Gastroesophageal sphincter (tissue), 3 donors: ENCODE results near the gene ERFL.

ENCODE experiments used
- POLR2A ChIP-seq, 2 donors: fragments of 450-650 bp; IDR thresholded peaks; one replicate each; pipeline ENCODE4 v1.6.1; 2017; ENCODE audit warnings: antibody characterized with exemption in 2 of 2, mild to moderate bottlenecking in 2 of 2, moderate library complexity in 1 of 2
- POLR2AphosphoS5 ChIP-seq: sonication (generic); formaldehyde crosslinking; IDR thresholded peaks from one replicate; pipeline ENCODE4 v1.6.1; 2017; ENCODE audit warnings: antibody characterized with exemption
- TF ChIP-seq, protein P1 (sequence below), 4 experiments: fragments of 200-600 bp in 2 of 4; fragments of 450-650 bp in 2 of 4; sonication (generic) in 1 of 4; IDR thresholded peaks; one replicate each; pipeline ENCODE4 v1.5.1; 2017 to 2019; ENCODE audit warnings: antibody characterized with exemption in 4 of 4, mild to moderate bottlenecking in 2 of 4, moderate library complexity in 2 of 4

DNA sequence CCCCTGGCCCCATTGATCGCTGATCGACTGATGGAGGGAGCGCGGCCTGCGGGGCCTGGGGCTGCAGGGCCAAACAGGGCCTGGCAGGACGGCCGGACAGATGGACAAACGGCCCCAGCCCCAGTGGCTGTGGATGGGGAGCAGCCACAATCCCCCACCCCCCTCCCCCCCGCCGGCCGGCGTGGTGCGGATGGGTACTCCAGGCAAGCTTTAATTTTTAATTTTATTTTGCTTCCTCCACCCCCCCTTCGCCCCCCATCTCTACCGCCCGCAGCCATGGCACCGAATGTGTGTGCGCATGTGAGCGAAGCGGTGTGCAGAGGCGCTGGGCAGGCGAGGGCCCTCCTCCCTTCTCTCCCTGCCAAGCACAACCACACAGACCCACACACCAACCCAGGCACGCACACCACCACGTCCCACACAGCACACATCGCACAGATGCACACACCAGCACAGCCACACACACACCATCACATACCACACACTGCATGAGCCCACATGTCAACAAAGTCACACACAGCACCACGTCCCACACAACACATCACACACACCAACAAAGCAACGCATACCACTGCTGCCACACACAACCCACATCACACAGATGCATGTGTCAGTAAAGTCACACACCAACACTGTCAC is 12.4 kb downstream of the ERFL start:
- TF ChIP-seq, protein P1, sequence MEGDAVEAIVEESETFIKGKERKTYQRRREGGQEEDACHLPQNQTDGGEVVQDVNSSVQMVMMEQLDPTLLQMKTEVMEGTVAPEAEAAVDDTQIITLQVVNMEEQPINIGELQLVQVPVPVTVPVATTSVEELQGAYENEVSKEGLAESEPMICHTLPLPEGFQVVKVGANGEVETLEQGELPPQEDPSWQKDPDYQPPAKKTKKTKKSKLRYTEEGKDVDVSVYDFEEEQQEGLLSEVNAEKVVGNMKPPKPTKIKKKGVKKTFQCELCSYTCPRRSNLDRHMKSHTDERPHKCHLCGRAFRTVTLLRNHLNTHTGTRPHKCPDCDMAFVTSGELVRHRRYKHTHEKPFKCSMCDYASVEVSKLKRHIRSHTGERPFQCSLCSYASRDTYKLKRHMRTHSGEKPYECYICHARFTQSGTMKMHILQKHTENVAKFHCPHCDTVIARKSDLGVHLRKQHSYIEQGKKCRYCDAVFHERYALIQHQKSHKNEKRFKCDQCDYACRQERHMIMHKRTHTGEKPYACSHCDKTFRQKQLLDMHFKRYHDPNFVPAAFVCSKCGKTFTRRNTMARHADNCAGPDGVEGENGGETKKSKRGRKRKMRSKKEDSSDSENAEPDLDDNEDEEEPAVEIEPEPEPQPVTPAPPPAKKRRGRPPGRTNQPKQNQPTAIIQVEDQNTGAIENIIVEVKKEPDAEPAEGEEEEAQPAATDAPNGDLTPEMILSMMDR (IDR thresholded peaks at IDR 0.05) = no peak
- TF ChIP-seq POLR2AphosphoS5 (no peak), POLR2A (IDR thresholded peaks at IDR 0.05) (no peak)
